Stimulated activated CD8-positive, alpha-beta memory T cell treated with anti-CD3 and anti-CD28 coated beads, Interleukin-7, amount 100 ng/mL, for 1 hour (primary cell): ENCODE results near the gene CIDEB.
A peak's percentile ranks its signal among the peaks of the same experiment; 100 is the strongest.

Experiments
- DNase-seq, 2 donors: peaks; one replicate each; pipeline ENCODE4 v3.0.0-alpha.2; 2020; ENCODE audit warnings: low read depth in 2 of 2

The CIDEB gene

DNA sequence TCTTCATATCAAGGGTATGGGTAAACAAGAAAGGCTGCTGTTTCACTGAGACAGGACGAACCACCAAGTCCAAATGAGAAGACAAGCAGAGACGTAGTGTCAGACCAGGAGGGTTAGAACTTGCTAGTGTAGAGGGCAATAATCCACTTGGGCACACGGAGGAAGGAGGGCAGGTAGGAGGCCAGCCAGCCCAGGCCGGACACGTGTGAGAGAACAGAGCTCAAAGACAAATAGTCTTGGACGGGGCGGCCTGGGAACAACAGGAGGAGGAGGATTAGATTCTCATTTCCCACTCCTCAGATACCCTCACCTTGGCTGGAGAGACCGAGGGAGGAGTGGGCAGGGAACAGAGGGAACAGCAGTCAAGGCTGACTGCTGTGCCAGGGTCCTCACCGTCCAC, 17.0 kb downstream of the CIDEB start:
- no peak for DNase-seq

DNA sequence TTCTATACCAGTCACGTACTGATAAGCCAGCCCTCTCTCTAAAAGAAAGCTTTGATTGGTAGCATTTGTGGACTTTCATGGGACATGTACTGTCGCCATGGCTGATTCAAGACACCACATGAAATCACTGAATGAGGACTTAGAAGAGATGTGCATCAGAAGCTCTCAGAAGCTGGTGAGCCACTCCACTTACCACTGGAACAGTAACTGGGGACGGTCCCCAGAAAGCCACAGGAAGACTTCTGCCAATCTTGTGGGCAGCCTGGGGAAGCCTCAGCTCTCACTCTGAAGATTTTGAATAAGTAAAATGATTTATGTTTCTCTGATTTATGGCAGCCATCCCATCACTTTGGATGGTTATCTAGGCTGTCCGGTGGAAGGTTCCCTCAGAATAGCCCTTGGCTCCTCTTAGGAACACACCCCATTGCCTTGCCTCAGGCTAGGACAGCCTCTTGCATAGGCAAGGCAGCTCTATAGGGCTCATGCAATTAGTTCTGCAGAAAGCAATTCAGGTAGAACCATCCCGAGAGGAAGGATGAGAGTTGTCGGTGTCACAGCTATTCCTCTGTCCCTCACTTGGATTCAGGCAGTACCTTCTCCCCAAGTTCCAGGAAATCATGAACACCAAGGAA, 18.0 kb downstream of the CIDEB start:
- DNase-seq = no peak

DNA sequence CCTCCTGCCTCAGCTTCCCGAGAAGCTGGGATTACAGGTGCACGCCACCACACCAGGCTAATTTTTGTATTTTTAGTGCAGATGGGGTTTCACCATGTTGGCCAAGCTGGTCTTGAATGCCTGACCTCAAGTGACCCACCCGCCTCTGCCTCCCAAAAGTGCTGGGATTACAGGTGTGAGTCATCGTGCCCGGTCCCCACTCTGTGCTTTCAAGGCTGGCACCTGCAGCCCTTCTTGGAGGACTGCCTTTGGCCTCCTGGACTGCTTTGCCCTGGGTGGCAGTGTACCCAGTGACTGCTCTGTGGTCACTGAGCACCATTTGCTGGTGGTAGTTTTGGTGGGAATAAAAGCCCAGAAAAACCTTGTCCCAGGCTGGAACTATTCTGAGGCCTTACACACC, 20.8 kb downstream of the CIDEB start:
- no peak for DNase-seq

GRCh38 chr14:24285351-24285750, 22.4 kb downstream of the CIDEB start:
- no peak for DNase-seq

DNA sequence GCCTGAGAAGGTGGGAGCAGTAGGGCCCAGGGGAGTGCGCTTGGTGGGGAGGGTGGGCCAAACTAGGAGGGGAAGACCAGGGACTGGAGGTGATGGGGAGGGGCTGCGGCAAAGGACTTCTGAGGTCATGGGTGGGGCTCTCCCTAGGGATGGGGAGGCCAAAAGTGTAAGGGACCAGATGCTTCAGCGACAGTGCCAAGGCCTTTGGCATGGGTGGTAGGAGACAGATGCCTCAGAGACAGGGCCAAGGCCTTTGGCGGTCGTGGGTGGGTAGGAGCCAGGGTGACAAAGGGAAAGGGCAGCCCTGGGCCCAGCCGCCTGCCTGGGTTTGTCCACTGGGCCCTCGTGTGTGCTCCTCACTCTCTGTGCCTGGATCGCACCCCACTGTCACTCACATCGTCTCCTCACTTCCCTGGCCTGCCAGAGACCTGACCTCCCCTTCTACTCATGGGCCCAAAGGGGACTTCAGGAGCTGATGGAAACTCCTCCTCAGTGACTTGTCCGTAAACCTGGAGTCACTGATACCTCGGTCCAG, 23.2 kb downstream of the CIDEB start:
- no peak for DNase-seq

GRCh38 chr14:24283796-24284460, 23.8 kb downstream of the CIDEB start:
- DNase-seq = no peak

DNA sequence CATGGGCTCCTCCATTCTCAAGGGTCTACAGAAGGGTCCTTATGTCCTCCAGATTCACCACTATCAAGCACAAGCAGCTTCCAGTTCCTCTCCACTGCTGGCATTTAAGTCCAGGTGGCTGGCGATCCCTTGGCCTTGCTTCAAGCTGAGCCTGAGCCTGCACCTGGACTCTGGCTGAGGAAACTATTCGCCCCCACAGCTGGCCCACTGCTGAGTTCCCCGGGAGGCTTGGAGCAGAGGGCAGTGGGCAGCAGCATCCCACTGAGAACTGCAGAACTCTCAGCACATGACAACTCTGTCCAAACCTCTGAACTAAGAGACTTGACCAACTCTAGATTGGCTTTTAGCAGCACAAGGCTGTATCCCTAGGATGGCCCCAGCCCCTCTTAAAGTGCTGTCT, 25.0 kb downstream of the CIDEB start:
- DNase-seq = no peak

GRCh38 chr14:24281636-24282035, 26.1 kb downstream of the CIDEB start:
- no peak for DNase-seq

- no peak for DNase-seq
Observed at GRCh38 chr14:24280797-24281460, 26.8 kb downstream of the CIDEB start.

GRCh38 chr14:24279301-24280186, 28.2 kb downstream of the CIDEB start:
- DNase-seq = no peak

- DNase-seq = no peak
Observed at GRCh38 chr14:24278424-24278823, 29.4 kb downstream of the CIDEB start.

DNA sequence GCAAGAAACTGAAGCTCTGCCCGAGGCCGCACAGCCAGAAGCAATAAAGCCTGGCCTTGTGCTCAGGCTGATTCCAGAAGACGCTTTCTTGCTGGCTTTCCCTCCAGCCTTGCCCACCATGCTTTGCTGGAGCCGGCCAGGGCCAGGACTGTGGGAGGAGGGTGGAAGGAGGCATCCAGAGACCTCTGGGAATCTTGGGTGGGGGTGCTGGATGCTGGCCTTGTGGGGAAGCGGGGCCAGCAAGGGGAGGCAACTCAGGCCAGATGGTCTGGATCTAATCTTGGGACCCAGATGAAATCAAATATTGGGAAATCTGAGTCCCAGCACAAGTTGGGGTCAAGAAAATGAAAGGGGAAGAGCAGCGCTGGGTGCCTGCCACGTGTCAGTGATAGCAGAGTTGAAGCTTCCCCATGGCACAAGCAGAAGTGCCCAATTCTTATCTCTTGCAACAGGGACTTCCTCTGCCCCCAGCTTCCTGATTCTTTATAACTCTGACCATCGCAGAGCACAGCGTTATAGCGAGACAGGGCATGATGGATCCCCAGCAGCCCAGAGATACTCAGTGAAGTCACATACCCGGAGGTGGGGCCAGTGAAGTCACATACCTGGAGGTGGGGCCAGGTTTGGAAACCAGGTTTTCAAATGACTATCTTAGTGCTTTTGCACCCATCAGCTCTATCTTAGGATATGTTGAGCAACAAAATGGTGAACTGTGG, 30.0 kb downstream of the CIDEB start:
- no peak for DNase-seq

- no peak for DNase-seq
Observed at GRCh38 chr14:24277071-24277470, 30.7 kb downstream of the CIDEB start.

DNA sequence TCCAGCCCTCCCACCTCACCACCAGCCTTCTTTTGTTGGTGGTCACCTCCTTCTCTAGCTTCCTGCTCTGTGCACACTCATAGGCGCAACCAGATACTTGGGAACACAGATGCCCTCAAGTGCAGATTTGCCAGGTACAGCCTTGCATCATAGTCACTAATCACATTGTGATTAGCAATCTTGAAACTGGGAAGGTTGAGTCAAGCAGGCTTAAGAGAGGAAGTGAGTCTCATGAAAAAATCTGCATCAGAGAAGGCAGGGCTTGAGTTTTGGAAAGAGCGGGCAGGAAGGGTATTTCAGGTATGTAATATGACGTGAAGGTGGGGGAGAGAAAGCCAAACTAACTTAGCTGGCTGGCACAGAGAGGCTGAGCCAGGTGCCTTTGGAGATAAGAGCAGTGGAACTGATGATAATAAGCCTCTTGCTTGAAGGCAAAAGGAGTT, 33.7 kb downstream of the CIDEB start:
- DNase-seq = no peak

- DNase-seq = no peak
Observed at GRCh38 chr14:24273422-24273998, 34.3 kb downstream of the CIDEB start.

GRCh38 chr14:24272467-24272866, 35.3 kb downstream of the CIDEB start:
- DNase-seq = no peak

DNA sequence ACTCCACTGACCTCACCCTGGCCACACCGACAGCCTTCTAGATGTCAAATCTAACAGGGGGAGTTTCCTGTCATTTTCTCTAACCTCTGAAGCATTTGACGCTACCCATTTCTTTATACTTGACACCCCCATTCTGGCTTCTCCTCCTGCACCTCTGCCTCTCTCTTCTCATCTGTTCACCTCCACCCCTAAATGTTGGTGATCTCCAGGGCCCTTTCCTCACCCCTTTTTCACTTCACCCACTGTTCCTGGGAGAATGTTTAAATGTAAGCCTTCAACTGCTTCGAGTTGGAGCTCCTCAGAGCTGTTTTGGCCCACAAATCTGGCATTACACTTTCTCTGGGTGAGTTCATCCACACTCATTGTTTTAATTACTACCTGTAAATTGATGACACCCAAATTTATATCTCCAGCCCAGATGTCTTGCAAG, 35.9 kb downstream of the CIDEB start:
- DNase-seq = no peak

- DNase-seq = peak; percentile 79 to 81
Observed at GRCh38 chr14:24271134-24271833, 36.5 kb downstream of the CIDEB start, which contains the start of gene RABGGTA. RABGGTA (minus strand) TSS chr14:24271597; CDS start chr14:24271115, 482 bp downstream.

- DNase-seq = no peak
Observed at GRCh38 chr14:24270537-24271133, 37.1 kb downstream of the CIDEB start.
